ENCODE measurements around the gene PTPRD. TPM values are rescaled to one million over a fixed set of nuclear protein-coding genes. Genes with fewer than 3 reads are reported as not detected.

The PTPRD gene
- total RNA-seq, 1 experiment from 2014 or later: 1.8 TPM

DNA sequence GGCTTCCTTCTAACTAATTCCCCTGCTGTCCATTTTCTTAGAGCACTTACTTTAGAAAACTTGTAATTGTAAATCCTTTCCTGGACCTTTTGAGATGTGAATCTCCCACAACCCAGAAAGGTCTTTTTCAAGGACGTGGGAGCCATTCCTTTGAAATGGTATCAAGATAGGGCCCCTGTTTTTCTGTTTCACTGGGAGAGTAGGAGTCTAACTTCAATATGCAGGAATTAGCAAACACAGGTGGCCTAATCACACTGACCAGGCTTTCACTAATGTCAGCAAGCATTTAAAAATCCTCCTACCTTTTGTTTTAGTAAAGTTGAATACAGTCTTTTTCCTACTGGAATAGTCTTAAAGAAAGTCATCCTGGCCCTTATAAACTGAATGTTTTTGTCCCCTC is 558.3 kb downstream of the PTPRD start:
- Mint-ChIP-seq H3K4me1 (ENCODE audit: low read depth, unreplicated experiment) (no peaks in the 10 kb centered on the region), H3K36me3 (ENCODE audit: insufficient read depth, unreplicated experiment) (no peaks in the 10 kb centered on the region), H3K4me3 (ENCODE audit: low read depth, unreplicated experiment) (no peak overlapping the region), H3K9me3 (ENCODE audit: low read depth, unreplicated experiment) (no peaks in the 10 kb centered on the region), H3K27ac (ENCODE audit: unreplicated experiment) (no peak overlapping the region), H3K27me3 (ENCODE audit: unreplicated experiment) (no peaks in the 10 kb centered on the region)
- CTCF ChIA-PET: no interaction called here
- no TSS peak for BruUV-seq (replicated peaks)
- intact Hi-C loops (cut with micrococcal nuclease; ENCODE audit: unreplicated experiment): no loop called here
- no peak for DNase-seq
- TF ChIP-seq, protein P1, sequence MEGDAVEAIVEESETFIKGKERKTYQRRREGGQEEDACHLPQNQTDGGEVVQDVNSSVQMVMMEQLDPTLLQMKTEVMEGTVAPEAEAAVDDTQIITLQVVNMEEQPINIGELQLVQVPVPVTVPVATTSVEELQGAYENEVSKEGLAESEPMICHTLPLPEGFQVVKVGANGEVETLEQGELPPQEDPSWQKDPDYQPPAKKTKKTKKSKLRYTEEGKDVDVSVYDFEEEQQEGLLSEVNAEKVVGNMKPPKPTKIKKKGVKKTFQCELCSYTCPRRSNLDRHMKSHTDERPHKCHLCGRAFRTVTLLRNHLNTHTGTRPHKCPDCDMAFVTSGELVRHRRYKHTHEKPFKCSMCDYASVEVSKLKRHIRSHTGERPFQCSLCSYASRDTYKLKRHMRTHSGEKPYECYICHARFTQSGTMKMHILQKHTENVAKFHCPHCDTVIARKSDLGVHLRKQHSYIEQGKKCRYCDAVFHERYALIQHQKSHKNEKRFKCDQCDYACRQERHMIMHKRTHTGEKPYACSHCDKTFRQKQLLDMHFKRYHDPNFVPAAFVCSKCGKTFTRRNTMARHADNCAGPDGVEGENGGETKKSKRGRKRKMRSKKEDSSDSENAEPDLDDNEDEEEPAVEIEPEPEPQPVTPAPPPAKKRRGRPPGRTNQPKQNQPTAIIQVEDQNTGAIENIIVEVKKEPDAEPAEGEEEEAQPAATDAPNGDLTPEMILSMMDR (IDR thresholded peaks at IDR 0.05; ENCODE audit: unreplicated experiment): no peak

DNA sequence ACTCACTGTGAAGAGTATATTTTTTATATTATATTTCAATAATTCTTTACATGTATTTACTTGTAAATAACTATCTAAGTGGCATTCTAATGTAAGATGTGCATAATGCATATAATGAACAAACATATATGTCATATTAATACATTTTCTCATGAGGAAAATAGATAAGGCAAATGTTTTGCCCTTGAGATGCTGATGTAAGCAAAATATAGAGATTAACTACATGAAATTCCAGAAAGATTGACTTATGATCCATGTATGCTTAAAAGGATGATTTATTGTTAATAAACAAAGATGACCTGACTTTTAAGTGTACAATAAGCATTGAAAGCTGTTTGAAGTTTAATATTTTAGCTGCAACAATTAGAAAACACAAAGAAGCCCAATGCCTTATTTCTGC is 559.9 kb downstream of the PTPRD start:
- Mint-ChIP-seq H3K27me3 (ENCODE audit: unreplicated experiment) (no peaks in the 10 kb centered on the region), H3K4me1 (ENCODE audit: low read depth, unreplicated experiment) (no peaks in the 10 kb centered on the region), H3K4me3 (ENCODE audit: low read depth, unreplicated experiment) (no peak overlapping the region), H3K36me3 (ENCODE audit: insufficient read depth, unreplicated experiment) (no peaks in the 10 kb centered on the region), H3K9me3 (ENCODE audit: low read depth, unreplicated experiment) (no peaks in the 10 kb centered on the region), H3K27ac (ENCODE audit: unreplicated experiment) (no peak overlapping the region)
- DNase-seq: no peak
- TF ChIP-seq, protein P1 (IDR thresholded peaks at IDR 0.05; ENCODE audit: unreplicated experiment): no peak
- intact Hi-C loops (cut with micrococcal nuclease; ENCODE audit: unreplicated experiment): no loop called here
- BruUV-seq (replicated peaks): no TSS peak
- CTCF ChIA-PET: no interaction called here

DNA sequence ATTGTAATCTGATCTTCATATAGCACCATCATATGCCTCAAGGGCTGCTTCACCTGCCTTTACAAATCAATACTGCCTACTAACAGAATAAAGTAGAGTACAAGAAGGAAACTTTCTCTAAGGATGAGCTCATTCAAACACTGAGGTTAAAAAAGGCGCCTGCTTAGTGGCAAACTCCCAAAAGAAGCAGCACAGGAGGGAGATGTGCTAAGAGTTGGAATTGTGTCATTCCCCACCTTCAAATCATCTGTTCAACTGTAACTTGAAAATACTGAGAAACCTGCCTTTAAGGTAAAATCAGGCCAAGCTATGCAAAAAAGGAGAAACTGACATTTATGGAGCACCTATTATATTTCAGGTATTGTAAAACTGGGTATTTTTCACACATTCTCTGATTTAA is 560.6 kb downstream of the PTPRD start:
- no peak for DNase-seq
- CTCF ChIA-PET: no interaction called here
- Mint-ChIP-seq H3K4me1 (ENCODE audit: low read depth, unreplicated experiment) (no peaks in the 10 kb centered on the region), H3K27ac (ENCODE audit: unreplicated experiment) (no peak overlapping the region), H3K4me3 (ENCODE audit: low read depth, unreplicated experiment) (no peak overlapping the region), H3K27me3 (ENCODE audit: unreplicated experiment) (no peaks in the 10 kb centered on the region), H3K9me3 (ENCODE audit: low read depth, unreplicated experiment) (no peaks in the 10 kb centered on the region), H3K36me3 (ENCODE audit: insufficient read depth, unreplicated experiment) (no peaks in the 10 kb centered on the region)
- intact Hi-C loops (cut with micrococcal nuclease; ENCODE audit: unreplicated experiment): no loop called here
- TF ChIP-seq, protein P1 (IDR thresholded peaks at IDR 0.05; ENCODE audit: unreplicated experiment): no peak
- BruUV-seq (replicated peaks): no TSS peak

DNA sequence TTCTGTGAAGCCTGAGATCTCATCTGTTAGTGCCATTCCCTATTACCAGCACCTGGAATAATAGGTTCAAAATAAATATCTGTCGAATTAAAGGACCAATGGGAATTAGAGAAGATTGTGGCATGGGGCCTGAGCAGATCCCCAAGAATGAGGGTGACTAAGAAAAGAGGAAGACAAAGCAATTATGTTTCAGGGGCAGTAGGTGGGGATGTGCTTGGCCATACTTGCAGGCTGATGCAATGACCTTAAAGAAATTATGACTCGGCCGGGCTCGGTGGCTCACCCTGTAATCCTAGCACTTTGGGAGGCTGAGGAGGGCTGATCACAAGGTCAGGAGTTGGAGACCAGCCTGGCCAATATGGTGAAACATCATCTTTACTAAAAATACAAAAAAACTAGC is 562.8 kb downstream of the PTPRD start:
- no peak overlapping the region for H3K4me3 Mint-ChIP-seq (ENCODE audit: low read depth, unreplicated experiment)
- no peak overlapping the region for H3K27ac Mint-ChIP-seq (ENCODE audit: unreplicated experiment)
- no peaks in the 10 kb centered on the region for H3K9me3 Mint-ChIP-seq (ENCODE audit: low read depth, unreplicated experiment)
- TF ChIP-seq, protein P1 (IDR thresholded peaks at IDR 0.05; ENCODE audit: unreplicated experiment): no peak
- H3K4me1 Mint-ChIP-seq (ENCODE audit: low read depth, unreplicated experiment): no peaks in the 10 kb centered on the region
- H3K36me3 Mint-ChIP-seq (ENCODE audit: insufficient read depth, unreplicated experiment): no peaks in the 10 kb centered on the region
- DNase-seq: no peak
- no peaks in the 10 kb centered on the region for H3K27me3 Mint-ChIP-seq (ENCODE audit: unreplicated experiment)
- CTCF ChIA-PET: no interaction called here
- BruUV-seq (replicated peaks): no TSS peak
- intact Hi-C loops (cut with micrococcal nuclease; ENCODE audit: unreplicated experiment): no loop called here

DNA sequence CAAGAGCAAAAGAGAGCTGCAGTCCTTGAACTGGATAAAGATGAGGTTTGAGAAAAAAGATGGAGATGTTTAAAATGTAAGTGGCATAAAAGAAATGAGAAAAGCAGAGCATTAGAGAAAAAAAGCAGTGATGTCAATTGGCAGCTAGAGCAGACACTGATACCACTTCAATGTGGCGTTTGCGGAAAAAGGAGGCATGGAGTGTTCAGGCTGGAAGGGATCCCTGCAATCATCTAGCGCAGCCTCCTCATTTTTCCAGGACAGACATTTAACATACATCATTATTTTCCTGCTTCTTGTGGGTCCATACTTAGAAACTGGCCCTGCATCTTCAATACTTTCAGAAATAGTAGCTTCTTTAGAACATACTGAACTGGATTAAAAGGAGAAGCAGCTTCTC is 563.8 kb downstream of the PTPRD start:
- H3K27me3 Mint-ChIP-seq (ENCODE audit: unreplicated experiment): no peaks in the 10 kb centered on the region
- H3K36me3 Mint-ChIP-seq (ENCODE audit: insufficient read depth, unreplicated experiment): no peaks in the 10 kb centered on the region
- DNase-seq: no peak
- H3K4me1 Mint-ChIP-seq (ENCODE audit: low read depth, unreplicated experiment): no peaks in the 10 kb centered on the region
- no TSS peak for BruUV-seq (replicated peaks)
- H3K4me3 Mint-ChIP-seq (ENCODE audit: low read depth, unreplicated experiment): no peak overlapping the region
- CTCF ChIA-PET: no interaction called here
- H3K9me3 Mint-ChIP-seq (ENCODE audit: low read depth, unreplicated experiment): no peaks in the 10 kb centered on the region
- H3K27ac Mint-ChIP-seq (ENCODE audit: unreplicated experiment): no peak overlapping the region
- TF ChIP-seq, protein P1 (IDR thresholded peaks at IDR 0.05; ENCODE audit: unreplicated experiment): no peak
- intact Hi-C loops (cut with micrococcal nuclease; ENCODE audit: unreplicated experiment): loop anchor here (5.0 kb wide), 1 partner anchor 218 kb away; no protein-coding TSS in a partner anchor

Data from Calu3 (cell line).